Measurements from ENCODE around the gene LRFN5.
"Not testable (repeated sequence)": the region's sequence is repeated elsewhere in the genome, so short reads cannot be mapped to it uniquely, and the experiment has no call there.

The LRFN5 gene

DNA sequence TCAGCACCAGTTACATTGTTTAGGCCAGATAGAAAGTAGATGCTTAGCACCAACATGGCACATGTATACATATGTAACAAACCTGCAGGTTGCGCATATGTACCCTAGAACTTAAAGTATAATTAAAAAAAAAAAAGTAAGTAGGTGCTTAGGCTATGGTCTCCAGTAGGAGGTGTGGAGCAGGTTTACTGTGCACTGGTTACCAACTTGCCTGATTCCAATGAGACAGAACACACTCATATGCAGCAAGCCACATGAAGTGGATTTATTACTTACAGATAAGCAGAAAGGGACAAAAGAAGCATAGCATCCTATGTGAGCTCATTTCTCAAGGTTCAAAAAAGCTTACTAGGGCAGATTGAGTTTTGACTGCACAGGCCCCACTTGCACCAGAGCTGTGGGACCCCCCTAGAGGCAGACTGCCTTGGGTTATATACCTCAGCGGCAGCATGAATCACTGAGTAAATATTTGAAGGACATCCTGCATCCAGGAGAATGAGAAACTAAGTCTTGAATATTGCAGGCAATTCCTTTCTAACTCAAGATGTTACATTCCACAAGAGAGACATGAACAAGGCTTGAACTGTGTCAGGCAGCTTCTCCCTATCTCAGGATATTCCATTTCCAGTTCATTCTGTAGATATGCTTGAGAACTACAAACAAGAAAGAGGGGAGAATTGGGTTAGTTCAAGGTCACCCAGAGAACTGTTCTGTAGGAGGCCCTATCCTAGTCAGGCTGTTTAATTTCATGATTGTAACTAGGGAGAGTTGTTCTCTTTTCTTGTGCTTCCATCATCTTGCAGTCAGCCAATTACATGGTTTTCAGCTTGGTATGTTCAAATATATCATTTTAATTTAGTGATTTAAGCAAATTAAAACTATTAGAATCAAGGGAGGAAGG is 30.1 kb downstream of the LRFN5 start:
- DNase-seq (ENCODE audit: low read depth in 2 of 2), result no peak

DNA sequence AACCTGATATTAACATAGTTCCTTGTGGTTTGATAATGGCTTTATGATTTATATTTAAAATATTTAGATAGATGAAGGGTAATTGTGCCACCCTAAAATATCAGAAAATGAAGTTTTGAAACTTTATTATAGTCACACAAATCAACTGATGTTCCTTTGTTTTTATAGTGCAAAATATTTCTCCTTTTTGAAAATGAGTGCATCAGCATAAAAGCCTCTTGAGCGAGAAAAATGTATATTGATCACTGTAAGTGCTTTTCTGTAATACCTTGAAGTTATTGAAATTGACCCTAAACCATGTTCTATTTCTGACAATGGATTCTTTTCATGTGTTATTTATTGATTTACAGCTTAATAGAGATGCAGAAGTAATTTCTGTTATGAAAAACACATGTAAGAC is 35.0 kb downstream of the LRFN5 start:
- no peak for DNase-seq (ENCODE audit: low read depth in 2 of 2)

DNA sequence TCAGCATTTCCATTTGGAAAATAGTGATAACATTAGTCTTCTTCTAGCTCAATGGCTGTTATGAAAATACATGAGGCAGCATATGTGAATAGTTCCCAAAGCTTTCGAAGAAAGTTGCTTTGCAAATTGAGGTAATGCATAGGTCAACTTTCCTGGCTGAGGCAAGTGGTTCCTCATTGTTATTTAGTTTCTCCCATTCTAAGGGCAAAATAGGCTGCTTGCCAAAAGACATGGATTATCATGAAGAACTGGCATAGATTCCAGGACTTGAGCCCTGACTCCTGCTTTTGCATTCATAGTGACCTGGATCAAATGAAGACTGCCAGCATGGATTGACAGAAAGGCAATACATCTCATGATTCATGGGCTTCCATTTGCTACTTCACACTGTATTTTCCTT is 35.7 kb downstream of the LRFN5 start:
- DNase-seq (ENCODE audit: low read depth in 2 of 2), result no peak

DNA sequence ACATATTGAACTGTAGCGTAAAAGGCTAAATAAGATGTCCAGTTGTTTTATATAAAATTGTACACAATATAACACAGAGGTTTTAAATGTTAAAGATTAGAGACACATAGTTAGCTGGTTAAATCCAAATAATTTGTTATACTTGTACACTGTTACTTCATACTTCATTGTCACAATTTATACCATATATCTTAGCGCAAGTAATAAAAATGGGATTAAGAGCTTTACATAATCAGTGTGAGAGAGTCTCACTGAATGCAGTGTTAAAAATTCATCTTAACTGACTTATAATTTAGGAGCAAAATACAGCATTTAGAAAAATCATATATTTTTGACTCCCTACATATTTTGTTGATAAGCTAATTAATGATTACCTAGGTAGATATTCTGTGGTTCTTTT is 36.1 kb downstream of the LRFN5 start:
- no peak for DNase-seq (ENCODE audit: low read depth in 2 of 2)

DNA sequence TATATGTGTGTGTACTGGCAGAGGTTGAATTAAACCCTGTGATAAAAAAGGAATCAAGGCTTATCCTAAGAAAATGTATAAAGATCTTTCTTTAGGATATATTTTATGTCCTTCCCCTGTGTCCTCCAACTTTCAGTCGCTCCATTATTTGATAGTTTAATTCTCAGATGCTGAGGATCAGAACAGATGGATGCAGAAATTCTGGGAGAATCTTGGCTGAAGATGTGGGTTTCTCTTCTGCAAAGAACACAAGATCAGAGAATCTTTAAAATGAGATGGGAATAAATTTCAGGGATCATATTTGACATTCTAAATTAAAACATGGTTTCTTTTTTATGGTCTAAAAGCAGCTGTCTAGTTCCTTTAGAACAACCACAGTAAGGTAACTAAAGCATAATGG is 37.9 kb downstream of the LRFN5 start:
- DNase-seq (ENCODE audit: low read depth in 2 of 2), result no peak

DNA sequence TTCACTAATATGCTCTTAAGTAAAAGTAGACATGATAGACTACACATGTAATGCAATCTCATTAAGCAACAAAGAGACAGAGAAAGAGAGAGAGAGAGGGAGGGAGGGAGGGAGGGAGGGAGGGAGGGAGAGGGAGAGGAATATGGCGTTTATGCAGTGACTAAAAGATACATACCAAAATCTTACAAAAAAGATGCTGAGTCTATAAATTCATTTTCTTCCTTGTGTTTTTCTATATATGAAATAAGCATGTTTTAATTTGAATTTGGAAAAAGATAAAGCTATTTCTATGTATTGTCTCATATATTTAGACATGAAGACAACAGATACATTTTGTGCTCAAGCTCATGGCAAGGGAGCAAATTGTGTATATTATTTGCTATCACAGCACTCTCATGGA is 44.1 kb downstream of the LRFN5 start:
- no peak for DNase-seq (ENCODE audit: low read depth in 2 of 2)

DNA sequence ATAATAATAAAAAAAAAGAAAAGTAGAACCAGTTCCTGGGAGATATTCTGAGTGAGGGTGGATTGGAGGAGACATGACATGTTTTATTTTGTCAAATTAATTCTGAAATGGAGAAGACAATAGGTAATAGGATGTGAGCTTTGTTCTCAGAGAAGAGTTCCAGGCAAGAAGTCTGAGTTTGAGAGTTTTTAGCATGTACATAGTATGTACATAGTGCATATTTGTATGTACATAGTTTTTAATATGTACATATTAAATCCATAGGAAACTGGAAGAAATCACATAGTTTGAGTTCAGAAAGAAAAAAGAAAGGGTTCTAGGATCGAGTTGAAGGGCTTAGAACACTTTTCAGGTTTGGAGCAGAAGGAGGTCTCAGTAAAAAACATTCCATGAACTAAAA is 47.5 kb downstream of the LRFN5 start:
- DNase-seq (ENCODE audit: low read depth in 2 of 2), result no peak

DNA sequence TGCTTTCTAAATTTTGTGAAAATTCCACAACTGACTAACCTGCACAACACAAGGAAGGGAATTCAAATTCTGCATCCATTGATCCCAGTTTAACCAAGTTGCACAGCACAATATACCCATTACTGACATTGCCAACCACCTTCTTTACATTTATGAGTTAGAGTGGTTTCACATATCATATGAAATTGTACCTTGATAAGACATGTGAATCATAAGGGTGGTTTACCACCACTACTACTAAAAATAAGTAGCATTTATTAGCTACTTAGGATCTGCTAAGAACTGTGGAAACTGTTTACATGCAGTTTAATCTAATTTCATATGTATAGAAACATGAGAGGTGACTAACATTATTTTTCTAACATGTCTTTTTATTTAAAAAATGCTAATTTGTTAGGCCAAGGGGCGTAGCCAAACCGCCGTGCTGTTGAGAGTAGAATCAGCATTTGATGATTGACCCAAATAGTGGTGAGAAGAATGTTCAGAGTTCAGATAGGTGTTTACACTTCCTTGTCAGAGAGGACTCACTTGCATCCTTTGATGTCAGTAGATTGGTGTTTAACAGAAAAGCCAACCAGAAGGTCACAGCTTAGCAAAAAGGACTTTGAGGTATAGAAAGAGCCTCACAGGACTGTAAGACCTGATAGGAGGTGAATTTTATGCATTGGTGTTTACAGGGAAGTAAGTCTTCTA is 56.2 kb downstream of the LRFN5 start:
- no peak for DNase-seq (ENCODE audit: low read depth in 2 of 2)

DNA sequence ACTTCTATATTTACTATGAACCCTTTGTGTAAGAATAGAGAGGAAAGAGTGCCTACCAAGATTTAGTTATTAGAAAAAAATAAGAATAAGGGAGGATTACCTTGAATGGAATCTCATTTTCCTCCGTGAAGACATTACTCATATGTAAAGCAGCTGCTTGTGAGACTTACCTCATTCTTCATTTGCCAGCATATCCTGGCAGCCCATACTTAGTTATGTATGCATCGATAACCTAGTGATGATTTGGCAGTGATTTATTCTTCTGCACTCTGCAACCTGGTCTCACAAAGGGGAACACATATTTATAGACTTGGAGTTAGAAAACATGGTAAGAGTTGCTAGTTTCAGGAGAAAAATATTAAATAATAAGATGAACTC is 56.8 kb downstream of the LRFN5 start:
- no peak for DNase-seq (ENCODE audit: low read depth in 2 of 2)

DNA sequence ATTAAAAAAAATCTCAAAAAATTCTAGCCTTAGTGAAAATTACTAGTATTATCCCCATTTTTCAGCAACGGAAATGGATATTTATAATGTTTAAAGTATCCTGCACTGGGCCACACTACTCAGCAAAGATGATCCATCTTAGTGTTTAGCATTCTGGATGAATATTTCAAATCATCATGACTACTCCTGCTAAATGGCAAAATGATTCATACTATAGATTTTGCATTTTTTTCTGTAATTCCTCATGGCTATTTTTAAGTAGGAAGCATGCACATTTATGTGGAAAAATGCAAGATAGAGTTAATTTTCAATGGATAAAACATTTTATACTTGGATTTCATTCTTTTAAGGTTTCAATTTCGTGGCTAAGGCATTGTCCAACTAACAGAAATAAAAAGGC is 59.6 kb downstream of the LRFN5 start:
- DNase-seq (ENCODE audit: low read depth in 2 of 2), result no peak

DNA sequence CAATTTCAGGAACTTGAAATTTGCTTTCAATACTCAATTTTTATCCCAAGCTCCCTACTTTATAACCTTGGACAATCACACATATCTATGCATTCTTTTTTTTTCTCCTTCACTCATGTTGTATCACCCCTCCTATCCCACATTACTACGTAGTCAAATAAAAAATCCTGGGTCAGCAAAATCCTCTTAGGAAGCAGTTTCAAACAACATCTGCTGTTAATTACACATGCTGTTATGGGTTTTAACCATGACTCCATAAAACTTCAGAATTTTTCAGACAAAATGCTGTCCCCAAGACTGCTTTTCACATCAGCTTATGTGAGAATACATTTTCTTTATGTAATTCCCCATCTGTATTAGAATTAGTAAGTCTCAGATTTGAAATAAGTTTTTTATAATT is 61.7 kb downstream of the LRFN5 start:
- no peak for DNase-seq (ENCODE audit: low read depth in 2 of 2)

DNA sequence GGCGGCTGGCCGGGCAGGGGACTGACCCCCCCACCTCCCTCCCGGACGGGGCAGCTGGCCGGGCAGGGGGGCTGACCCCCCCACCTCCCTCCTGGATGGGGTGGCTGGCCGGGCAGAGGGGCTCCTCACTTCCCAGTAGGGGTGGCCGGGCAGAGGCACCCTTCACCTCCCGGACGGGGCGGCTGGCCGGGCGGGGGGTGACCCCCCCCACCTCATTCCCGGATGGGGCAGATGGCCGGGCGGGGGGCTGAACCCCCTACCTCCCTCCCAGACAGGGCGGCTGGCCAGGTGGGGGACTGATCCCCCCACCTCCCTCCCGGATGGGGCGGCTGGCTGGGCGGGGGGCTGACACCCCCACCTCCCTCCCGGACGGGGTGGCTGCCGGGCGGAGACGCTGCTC is 66.9 kb downstream of the LRFN5 start:
- not testable (repeated sequence) for DNase-seq (ENCODE audit: low read depth in 2 of 2)

DNA sequence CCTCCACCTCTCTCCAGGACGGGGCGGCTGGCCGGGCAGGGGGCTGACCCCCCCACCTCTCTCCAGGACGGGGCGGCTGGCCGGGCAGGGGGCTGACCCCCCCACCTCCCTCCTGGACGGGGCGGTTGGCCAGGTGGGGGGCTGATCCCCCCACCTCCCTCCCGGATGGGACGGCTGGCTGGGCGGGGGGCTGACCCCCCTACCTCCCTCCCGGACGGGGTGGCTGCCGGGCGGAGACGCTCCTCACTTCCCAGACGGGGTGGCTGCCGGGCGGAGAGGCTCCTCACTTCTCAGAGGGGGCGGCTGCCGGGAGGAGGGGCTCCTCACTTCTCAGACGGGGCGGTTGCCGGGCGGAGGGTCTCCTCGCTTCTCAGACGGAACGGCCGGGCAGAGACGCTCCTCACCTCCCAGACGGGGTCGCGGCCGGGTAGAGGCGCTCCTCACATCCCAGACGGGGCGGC is 67.9 kb downstream of the LRFN5 start:
- DNase-seq (ENCODE audit: low read depth in 2 of 2), result not testable (repeated sequence)

DNA sequence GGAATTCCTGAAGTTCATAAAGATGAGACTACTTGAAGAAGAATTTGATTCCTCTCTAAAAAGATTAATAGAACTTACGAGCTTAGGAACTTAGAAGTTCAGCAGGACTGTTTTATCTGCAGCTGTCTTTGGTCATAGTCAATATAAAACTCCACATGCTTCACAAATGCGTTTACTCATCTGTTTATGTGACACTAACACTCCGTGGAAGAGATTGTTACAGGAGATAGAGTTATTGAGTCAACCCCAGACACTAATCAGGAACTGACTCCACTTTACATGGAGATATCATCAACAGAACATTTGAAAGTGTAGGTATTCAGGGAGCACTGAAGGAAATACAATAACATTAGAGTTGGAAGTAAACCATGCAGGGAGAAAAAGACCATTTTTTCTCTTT is 92.8 kb downstream of the LRFN5 start:
- no peak for DNase-seq (ENCODE audit: low read depth in 2 of 2)

DNA sequence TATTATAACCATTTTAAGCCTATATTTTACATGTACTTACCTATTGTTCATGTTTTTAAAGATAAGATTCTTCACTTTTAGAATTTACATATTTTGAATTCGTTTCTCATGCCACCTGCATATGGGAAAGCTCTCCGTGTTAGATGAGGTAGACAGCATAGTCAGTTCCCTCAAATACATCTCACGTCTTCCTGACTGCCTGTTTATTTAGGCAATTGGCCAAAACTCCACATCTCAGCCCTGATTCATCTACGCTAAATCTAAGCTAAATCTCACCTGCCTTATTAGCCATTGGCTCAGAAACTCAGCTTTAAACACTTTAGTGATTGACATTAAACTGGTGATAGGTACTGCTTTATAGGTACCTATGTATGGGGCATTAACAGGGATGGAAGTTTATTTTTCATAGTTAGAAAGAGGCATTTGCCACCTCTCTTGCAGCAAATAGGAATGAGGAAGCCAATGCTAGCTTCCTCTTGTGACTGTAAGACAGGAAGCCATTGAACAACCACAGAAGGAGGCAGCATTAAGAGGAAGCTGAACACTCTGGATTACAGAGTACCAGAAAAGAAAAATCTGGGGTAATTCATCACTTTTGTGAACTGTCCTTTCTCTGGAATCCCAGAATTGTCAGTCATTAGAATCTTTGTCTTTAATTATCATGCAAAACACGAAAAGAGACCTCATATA is 111.9 kb downstream of the LRFN5 start:
- no peak for DNase-seq (ENCODE audit: low read depth in 2 of 2)

DNA sequence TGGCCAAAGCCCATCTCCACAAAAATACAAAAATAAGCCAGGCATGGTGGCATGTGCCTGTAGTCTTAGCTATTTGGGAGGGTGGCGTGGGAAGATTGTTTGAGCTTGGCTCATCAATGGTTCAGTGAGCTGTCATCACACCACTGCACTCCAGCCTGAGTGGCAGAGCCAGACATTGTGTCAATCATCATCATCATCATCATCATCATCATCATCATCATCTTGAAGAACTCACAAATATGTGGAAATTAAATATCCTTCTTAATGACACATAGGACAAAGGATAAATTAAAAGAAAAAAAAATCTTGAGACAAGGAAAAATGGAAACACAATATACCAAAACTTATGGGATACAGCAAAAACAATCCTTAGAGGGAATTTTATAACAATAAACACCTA is 132.5 kb downstream of the LRFN5 start:
- no peak for DNase-seq (ENCODE audit: low read depth in 2 of 2)

DNA sequence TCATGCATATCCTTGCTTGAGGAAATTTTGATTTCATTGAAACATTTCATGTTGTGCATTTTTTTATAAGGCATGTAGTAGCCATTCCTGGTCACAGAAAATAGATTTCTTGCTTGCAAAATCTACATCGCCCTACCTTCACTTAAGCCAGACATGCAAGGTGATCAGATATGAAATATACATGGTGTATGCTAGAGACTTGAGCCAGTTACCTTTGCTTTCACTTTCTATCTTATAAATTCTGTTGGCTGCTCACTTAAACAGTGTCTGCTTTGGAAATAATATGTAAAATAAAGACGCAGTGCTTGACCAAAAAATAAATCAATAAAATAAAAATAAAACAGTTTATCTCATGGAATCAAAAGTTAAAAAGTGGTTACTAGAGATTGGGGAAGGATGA is 136.5 kb downstream of the LRFN5 start:
- no peak for DNase-seq (ENCODE audit: low read depth in 2 of 2)

DNA sequence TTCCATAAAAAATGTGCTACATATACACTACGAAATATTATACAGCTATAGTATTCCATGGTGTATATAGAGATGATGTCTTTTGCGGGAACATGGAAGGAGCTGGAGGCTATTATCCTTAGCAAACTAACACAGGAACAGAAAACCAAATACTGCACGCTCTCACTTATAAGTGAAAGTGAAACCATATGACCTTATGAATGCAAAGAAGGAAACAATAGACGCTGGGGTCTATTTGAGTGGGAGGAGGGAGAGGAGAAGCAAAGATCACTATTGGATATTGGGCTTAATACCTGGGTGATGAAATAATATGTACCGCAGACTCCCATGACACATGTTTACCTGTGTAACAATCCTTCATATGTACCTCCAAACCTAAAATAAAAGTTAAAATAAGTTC is 142.8 kb downstream of the LRFN5 start:
- DNase-seq (ENCODE audit: low read depth in 2 of 2), result no peak

DNA sequence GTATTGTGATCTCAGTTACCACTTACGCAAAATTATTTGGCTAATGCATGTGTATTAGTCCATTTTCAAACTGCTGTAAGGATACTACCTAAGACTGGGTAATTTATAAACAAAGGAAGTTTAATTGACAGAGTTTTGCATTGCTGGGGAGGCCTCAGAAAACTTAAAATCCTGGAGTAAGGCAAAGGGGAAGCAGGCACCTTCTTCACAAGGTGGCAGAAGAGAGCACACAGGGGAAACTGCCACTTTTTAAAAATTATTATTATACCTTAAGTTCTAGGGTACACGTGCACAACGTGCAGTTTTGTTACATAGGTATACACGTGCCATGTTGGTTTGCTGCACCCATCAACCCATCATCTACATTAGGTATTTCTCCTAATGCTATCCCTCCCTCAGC is 143.9 kb downstream of the LRFN5 start:
- DNase-seq (ENCODE audit: low read depth in 2 of 2), result not testable (repeated sequence)

DNA sequence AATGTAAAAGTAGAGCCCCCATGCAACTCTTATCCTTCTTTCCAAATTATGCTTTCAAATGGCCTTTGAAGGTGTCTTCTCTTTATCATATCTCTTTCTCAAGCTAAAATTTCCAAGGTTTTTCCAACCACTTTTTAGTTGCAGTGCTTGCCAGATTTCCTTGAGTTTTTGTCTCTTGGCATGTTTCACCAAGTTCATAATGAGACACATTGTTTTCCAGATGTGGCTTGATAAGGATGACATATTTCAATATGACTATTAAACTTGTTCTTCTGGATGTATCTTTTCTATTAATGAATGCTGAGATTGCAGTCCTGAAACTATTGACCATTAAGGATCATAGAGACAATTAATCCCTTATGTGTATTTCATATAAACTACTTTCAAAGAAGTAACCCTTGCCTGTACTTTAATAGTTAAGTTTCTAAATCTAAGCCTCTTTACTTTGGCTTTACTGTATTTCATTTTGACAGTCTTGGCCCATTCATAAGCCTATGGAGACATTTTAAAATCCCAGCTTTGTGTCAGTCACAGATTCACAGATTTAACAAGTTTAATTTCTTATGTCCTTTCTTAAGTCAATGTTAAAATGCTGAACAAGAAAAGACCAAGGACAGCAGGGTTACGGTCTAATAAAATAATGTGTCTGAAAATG is 151.5 kb downstream of the LRFN5 start:
- DNase-seq (ENCODE audit: low read depth in 2 of 2), result no peak

DNA sequence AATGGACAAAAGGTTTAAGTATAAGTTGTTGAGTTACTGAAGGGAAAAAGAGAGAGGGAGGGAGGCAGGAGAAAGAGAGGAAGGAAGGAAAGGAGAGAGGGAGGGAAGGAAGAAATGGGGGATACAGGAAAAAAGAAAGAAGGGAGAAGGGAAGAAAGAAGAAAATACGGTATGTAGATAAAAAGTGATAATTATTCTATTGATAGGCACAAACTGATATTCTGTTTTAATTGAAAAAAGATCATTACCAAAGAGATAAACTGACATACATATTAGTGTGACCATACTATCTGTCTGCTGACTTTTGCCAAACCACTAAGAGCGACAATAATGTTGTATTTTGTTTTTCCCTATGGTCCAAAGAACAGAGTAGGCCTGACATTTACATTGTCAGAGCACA is 154.5 kb downstream of the LRFN5 start:
- DNase-seq (ENCODE audit: low read depth in 2 of 2), result no peak

DNA sequence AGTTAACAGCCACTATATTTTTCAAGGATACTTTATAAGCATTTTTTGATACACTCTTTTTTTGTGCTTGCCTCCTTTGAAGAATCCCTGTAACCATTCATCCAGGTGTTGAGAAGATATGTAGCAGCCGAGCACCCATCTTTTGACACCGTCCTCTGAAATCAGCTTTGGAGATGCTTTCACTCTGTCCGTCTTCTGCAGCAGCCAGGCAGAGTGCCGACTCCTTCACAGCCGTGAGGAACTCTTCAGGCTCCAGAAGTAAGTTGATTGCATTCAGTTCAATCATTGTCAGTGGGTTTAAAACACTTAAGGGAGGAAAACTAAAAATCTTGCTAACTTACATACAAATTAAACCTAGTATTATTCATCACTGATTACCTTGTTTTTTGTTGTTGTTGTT is 160.1 kb downstream of the LRFN5 start:
- DNase-seq (ENCODE audit: low read depth in 2 of 2), result no peak
